NCI-H1694 (cell line): Measurements from ENCODE around the gene BMP4.

ENCODE experiments used
- DNase-seq: peaks from one replicate; lab custom pipeline; 2025; lab: John Stamatoyannopoulos, UW

Gene BMP4

DNA sequence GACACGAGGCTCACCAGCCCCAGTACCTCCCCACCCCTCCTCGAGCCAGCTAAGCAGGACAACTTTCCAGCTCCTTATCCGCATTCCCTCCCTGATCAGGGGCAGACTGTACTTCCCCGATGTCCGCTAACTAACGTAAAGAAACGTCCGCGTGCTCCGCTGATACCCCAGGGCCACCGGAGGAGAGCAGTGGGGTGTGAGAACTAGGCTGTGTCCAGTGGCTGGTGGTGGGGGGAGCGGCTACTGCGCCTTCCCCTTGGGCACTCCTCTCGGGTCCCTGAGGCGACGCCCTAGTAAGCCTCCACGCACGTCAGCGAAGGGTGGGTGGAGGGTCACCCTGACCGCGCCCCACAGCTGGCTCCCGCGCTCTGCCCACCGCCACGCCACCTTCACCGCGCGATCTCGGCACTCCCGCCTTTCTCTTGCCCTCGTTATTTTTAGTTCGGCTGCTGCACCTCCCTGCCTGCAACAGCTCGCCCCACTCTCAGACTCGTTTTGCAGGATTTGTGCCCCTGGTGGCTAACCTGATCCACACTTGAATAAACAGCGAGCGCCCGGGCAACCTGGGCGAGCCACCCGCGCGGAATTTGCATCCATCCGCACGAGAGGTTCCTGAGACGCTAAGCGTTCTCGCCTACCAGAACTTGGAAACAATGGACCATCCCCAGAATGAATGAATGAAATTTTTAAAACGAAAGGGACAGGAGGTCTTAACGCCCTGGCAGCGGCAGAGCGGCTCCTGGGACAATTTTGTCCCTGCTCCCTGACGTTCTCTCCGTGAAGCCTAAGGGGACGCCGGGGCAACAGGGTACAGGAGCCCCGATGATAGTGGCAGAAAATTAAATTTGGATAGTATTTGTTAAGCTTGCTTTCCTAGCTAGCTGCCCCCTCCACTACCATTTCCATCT is 6.9 kb upstream of the BMP4 start:
- no peak for DNase-seq

DNA sequence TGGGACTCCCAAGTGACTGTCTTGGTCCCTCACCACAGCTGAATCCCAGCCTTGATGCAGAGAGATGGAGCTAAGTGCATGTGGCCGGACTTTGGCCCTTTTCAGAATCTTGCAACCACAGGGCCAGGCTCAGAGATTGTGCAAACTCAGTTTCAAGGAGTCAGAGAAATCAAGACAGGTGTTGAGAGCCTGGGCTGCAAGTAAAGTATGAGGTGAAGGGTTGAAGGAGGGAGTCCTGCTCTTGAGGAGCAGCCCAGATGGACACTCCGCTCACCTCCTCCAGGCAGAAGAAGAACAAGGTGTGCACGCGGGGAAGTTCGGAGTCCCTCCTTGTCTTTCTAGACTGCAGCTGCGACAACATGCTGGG is 6.3 kb upstream of the BMP4 start:
- DNase-seq = no peak

DNA sequence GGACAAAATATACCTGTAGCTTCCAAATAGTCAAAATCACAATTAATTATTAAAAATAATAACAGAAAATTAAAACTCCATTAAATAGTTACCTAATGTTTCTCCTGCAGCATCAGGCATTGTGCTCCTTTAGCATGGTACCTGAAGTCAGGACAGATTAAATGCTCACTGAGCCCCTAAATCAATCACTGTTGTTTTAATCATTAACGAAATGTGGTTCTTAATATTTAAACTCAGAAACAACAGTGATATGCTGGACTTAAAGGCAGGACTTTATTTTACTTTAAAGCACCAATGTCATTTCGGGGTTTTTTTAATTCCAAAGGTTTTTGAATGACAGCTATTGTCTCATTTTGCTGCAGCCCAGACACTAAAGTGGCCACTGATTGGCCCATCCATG is 2.0 kb upstream of the BMP4 start:
- DNase-seq = no peak

DNA sequence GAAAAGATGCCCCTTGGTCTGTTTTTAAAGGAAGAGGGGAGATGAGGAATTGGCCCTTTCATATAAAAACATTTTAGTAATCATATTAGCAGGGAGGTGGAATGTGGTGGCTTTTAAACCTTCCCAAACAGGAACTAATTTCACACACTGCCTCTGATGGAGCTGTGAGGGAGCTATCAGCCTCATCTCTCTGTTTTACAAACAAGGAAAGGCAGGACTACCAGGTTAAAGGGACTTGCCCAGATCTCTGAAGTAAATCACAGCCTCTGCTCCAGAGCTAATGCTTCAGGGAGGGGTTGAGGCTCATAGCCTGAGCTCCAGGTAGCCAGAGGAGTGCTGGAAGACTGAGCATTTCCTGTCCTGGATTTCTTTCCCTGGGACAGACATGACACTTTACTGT is 1.1 kb upstream of the BMP4 start:
- no peak for DNase-seq

DNA sequence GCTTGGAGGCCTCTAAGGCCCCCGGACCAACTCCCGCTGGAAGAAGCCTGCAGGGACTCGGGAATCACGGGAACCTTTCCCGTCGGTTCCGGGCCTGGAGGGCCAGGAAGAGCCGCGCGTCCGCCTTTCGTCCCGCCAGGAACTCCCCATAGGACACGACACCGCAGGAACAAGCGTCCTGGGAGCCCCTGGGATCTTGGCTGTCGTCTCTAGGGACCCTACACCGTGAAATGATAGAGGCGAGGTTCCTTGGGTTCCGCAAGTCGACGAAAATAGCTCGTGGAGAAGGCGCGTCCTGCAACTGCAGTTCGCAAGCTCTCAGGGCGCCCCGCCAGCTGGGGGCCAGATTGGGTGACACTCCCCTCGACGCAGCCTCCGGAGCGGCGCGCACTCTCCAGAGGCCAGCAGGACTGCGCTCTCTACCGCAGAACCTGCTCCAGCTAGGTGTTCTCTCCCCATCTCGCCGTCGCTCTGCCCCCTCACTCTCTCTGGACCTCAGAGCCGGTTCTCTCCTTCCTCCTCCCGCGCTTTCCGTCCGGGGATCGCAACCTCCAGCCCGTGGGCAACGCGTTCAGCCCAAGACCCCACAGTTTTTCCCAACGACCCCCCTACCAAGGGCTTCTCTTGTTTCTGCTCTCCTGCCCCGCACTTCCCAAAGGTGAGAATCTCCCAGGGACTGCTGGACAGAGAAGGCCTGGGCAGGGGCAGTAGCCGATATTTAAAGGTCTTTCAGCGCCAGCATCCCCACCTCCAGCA is 776 bp downstream of the BMP4 start:
- DNase-seq = no peak

DNA sequence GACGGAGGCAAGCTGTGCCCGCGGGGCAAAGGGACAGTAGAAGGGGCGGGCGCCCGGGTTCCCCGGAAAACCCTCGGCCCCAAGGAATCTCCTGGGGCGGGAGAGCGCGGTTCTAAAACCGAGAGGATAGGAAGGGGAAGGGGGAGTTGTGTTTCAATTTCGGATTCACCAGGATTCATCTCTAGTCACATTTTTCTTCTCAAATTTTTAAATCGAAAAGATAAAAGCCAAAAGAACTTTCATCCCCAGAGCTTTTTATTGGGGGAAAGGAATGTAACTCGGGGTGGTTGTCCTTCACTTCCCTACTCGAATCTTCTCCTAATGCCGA is 1.4 kb downstream of the BMP4 start:
- DNase-seq = no peak

DNA sequence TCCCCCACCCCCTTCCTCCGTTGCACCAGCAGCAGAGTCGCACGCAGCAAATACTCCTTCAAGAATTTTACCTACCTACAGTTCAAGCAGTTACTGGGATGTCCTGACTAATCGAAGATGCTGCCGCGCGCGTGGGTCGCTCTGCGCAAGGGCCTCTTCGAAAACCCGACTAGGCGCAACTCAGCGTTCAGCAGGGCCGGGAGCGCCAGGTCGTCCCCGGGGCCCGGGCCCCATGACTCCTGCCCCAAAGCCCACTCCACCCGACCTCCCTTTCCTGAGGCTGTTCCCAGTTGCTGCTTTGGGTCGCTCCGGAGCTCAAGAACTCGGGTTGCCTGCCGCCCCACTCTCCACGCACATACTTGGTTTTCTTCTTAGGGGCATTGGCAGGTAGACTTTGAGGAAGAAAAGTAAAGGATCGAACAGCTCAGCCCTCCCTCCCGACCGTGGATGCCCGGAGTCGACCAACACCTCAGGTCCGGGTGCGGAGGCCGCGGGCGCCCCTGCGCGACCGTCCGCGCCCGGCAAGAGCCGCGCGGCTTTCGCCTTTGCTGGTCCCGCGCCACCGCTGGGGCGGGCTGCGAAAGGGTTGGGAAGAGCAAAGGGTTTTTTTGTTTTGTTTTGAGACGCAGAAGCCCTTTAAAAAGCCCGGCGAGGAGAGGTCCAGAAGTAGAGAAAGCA is 1.9 kb downstream of the BMP4 start:
- no peak for DNase-seq

DNA sequence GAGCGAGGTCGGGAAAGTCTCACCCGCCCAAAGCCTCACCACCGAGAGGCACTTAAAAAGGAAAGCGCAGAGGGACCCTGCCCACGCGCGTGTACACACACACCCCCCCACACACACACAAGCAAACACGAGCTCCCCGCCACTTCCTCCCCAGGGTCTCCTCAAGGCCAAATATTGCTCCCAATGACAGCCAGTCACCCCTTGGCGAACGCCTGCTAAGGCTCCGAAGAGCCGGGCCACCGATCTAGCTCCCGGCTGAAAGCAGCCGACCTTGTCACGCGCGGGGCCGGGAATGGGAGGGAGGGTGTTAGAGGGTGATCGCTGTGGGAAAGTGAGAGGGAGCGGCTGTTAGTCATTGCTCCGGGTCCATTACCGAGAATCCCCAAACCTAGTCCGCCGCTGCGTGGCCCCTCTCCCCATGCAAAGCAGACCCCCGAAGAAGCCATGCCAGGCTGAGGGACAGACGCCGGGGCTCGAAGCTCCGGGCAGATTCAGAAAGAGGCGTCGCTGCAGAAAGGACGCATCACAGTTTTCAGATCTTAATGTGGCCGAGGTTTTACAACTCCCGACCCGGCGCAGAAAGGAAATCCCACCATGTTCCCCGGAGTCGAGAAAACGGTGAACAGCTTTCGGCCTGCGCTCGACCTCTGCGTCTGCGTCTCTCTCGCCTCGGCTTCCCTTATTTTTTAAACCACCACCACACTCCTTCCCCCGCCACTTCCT is 2.6 kb downstream of the BMP4 start:
- DNase-seq = peak; percentile 15

DNA sequence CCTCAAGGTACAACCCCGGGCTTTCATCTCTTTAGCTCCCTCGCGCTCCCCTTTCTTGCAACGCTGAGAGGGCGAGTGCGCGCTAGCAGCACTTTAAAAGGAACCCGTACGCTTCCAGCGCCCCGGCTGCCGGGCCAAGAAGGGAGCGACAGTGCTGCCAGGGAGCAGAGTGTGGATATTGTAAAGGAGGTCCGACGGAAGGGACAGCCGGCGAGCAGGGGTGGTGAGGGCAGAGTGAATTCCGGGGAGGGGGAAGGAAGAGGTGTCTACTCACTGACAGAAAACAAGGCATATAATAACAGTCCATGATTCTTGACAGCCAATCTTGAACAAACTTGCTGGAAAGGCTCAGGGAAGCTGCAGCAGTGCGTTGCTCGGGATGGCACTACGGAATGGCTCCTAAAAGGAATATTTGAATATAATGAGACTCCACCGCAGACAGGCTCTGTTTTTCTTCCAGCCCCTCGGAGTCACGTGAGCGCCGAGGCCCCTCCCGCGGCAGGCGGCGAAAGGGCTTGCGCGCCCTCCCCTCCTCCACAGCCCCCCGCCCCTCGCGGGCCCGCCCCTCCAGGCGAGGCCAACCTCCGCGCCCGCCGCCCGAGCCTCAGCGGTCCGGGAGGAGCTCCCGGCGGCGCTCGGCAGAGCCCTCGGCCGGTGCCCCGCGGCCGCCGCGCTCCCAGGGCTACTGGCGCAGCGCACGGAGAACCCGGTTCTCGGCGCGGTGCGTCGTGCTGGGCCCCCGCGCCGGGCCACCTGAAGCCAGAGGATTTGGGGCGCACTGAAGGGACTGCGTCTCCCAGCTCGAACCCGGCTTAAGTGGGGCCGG is 3.4 kb downstream of the BMP4 start:
- DNase-seq = peak; percentile 49

DNA sequence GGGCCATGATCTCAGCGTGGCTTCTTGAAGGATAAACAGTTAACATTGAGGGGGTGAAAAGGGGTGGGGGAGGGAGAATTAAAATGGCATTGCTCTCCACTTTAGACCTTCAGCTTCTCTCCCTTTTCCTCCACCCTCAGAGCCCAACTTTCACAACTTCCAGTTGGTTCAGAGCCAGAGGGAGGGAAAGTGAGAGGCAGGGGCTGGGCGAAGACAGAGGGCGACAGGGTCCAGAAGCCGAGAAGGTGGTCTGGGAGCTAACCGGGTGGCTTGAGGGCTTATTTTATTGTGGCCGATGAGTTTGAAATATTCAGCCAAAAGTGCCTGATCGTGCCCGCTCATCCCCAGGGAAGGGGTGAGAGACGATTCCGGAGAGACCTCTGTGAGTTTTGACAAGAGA is 4.1 kb downstream of the BMP4 start:
- DNase-seq = no peak

DNA sequence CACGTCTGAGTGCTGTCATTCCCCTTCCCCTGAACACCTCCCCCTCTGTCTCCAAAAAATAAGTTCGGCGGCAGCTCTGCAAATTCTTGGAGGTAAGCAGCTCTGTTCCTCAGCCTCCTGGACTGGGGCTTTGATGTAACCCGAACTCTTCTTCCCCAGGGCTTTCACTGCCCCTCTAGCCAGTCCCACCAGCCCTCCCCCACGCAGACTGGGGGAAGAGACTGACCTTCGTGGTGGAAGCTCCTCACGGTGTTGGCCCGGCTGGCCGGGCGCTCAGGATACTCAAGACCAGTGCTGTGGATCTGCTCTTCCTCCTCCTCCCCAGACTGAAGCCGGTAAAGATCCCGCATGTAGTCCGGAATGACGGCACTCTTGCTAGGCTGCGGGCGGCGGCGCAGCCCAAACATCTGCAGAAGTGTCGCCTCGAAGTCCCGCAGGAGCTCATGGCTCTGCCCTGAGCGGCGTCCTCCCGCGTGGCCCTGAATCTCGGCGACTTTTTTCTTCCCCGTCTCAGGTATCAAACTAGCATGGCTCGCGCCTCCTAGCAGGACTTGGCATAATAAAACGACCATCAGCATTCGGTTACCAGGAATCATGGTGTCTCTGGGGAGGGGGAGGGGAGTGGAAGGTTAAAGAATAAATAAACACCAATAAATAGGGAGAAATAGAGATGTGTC is 4.9 kb downstream of the BMP4 start:
- DNase-seq = no peak

DNA sequence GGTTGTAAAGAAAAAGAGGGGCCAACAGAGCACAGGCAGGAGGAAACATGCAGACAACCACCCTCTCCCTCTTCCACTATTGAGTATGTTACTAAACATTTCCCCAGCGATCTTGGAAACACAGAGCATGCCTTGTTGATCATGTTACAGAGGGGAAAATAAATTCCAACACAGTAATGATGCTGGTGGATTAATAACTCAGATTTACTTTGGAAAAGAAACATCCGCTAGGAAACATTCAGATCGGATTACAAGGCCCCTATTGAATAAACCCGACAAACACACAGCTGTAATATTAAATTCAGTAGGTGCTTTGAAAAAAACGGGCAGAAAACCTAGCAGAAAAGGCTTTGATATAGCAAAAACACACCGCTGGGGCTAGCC is 5.4 kb downstream of the BMP4 start:
- DNase-seq = no peak

DNA sequence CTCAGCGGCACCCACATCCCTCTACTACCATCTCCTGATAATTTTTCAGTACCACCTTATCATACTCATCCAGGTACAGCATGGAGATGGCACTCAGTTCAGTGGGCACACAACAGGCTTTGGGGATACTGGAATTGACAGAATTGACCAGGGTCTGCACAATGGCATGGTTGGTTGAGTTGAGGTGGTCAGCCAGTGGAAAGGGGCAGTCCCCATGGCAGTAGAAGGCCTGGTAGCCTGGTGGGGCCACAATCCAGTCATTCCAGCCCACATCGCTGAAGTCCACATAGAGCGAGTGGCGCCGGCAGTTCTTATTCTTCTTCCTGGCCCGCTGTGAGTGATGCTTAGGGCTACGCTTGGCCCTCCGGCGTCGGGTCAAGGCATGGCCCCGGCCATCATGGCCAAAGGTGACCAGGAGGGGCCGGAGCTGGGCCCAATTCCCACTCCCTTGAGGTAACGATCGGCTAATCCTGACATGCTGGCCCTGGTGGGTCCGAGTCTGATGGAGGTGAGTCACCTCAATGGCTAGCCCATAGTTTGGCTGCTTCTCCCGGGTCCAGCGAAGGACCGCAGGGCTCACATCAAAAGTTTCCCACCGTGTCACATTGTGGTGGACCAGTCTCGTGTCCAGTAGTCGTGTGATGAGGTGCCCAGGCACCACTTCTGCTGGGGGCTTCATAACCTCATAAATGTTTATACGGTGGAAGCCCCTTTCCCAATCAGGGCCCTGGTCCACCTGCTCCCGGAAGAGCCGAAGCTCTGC is 6.4 kb downstream of the BMP4 start:
- no peak for DNase-seq

DNA sequence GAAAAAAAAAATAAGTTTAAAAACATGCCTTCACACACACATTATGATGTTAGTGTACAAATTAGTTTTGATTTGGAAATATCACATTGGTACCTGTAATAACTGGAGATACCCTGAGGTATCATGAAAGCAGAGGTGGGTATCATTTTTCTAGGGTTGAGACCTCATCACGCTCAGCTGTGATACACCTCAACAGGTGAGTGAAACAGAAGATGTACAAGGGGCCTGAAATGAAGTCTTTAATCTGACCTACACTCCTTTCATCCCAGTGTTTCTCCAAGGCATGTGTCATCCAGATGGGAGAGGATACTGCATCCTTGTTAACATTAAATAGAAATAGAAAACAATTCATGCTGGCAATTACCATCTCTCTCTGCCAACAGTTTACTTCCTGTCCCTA is 7.4 kb downstream of the BMP4 start:
- DNase-seq = no peak

DNA sequence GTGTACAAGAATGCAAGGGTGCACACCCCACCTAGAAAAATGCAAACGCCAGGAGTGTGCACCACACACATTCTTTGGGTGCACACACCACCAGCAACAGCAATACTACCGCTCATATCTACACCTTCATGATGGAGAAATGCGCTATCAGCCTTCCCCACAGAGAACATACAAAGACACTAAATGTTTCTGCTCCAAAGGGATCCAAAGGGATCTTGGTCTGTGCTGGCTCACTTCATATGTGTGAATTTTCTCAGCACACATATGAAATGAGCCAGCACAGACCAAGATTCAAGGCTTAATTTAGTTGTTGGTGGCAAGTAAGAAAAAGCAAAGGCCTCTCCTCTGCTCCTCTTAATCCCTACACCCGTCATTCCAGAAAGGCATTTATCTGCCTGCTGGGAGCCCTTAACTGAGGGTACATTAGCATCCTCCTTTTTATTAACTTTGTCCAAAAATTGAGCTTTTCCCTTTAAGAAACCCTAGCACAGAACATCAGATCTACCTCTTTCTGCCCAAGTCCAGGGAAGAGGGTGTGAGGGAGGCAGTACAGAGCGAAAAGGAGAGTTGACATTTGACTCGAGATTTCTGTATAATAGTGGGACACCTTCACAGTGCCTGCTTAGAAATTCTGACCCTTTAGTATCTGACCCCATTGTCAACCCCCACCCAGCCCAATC is 8.3 kb downstream of the BMP4 start:
- DNase-seq = no peak

DNA sequence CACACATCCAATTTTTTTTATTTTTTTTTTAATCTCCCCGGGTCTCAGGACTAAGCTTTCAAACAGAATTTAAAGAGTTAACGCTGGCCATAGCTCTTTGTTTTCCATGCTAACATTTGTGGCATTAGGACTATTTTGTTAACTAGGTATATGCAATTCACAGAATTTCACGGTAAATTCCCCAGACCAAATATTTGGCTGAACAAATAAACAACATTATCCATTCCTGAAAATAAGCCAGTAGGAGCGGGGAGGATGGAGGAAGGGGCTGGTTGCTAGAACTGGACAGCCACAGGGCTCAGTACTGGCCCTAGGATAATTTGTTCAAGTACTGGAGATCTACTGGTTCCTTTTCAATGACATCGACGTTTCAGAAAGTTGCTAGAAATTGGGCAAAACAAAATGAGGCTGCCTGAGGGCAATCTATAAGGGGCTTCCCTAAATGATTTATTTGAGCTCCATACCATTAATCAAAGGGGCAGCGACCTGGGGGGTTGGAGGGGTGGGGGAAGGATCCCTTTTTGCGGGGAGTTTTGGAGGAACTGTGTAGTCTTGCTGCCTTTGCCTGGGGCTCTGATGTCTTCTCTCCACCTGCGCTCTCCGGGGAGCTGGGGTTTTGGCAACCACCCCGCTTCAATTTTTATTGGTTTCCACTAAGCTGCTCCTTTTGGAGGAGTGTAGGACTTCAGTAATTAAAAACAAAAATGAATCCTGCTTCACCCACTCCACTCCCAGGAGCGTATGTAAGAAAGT is 9.0 kb downstream of the BMP4 start:
- DNase-seq = no peak

DNA sequence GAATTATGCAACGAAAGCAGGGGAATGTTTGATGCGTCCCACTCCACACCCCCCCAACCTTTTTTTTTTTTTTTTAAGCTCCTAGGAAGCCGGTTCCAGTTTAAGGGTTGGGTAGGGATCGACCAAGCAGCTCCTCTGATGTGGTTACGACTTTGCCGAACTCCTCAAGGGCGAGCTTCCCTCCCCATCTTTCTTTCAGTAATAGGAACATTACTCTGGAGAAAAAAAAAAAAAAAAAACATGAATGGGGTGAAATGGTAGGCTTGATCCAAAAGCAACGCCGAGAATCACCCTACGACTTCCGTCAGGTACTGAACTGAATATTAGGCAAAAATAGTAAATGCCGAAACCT is 9.6 kb downstream of the BMP4 start:
- no peak for DNase-seq

DNA sequence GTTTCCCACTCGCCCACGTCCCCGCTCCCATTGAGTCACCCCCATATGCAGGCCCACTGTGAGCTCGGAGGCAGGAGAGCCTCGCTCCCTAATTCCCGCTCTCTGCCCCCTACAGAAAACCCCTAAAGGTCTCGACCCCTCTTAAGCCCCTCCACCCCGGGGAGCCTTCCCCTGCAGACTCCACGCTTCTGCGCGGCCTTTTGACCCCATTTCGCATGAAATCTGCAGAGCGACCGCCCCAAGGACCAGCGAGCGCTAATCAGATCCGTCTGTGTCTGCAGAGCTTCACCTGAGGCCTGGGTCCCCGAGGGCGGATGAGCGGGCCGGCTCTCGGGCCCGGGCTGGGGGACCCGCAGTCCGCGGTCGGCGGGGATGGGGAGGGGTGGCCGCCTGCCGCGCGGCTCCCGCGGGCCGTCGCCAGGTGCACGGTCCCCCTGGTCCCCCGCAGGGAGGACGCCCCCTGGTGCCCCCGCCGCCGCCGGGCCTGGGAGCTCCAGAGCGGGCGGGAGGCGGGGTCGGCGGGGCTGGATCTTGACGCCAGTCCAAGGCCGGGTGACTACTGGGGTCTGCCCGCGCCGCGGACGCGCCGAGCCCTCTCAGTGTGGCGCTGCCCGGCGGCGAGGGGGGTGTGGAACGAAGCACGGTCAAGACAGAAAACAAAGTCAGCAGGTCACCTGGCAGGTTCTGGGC is 10.1 kb downstream of the BMP4 start:
- DNase-seq = no peak

DNA sequence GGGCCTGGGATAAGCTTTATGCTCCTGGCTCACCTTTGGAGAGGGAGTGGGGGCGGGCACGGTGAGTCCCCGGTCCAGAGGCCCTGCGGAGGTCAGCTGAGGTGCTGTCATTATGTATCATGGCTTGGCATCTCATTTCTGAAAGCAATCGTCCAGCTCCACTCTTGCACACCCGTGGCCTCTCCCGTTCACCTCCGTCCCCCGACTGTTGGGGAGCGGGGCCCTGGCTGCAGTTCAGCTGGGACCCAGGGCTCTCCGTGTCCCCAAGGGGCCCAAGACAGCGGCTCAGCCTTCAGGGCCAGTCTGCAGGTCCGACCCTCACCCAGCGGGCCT is 10.6 kb downstream of the BMP4 start:
- DNase-seq = no peak
